ENCODE results near the gene CHD1.

CHD1 gene

DNA sequence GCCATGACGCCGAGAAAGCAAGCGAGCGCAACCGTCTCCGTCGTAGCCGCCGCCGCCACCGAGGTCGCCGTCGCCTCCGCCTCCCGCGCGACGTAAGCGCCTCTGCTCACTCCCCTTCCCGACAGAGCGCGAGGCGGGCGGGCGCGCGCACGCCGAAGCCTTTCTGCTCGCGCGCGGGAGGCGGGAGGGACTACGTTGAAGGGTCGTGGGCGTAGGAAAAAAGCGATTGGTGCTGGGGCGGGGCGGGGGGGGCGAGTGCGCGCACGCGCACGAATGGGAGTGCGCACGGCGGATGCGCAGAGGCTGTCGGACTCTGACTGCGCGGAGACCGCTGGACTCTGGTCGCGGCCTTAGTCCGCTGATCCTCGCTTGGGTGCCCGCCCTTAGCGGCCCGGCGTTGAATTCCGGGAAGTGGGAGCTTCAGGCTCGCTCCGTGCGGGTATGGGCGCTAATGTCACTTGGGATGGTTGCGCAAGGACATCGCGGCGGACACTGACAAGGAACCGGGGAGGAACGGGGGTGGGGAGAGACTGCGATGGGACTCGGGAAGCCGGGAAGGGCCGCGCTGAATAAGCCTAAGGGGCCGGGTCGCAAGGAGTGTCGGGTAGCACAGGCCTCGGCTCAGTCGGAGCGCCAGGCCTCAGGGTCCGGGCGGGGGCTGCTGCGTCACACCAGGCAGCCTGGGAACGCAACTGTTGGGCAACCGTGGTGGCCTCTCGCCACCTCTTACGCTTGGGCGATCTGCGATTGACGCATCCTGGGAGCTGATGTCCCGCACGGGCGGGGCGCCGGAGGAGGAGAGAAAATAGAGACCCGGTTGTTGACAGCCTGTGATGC is at the start of gene CHD1:
Gene CHD1, minus strand, starts transcription at position 135 of the 837 bp plus-strand sequence. CDS start 2,621 bp downstream, outside the sequence.
- peak within 1 kb of the TSS; percentile 80 for H2AFZ ChIP-seq (ENCODE audit: low read depth)
- peaks cover 59% of the 10 kb centered on the region for H3K79me2 ChIP-seq (ENCODE audit: insufficient read depth, low read depth)
- TF ChIP-seq, protein P1, sequence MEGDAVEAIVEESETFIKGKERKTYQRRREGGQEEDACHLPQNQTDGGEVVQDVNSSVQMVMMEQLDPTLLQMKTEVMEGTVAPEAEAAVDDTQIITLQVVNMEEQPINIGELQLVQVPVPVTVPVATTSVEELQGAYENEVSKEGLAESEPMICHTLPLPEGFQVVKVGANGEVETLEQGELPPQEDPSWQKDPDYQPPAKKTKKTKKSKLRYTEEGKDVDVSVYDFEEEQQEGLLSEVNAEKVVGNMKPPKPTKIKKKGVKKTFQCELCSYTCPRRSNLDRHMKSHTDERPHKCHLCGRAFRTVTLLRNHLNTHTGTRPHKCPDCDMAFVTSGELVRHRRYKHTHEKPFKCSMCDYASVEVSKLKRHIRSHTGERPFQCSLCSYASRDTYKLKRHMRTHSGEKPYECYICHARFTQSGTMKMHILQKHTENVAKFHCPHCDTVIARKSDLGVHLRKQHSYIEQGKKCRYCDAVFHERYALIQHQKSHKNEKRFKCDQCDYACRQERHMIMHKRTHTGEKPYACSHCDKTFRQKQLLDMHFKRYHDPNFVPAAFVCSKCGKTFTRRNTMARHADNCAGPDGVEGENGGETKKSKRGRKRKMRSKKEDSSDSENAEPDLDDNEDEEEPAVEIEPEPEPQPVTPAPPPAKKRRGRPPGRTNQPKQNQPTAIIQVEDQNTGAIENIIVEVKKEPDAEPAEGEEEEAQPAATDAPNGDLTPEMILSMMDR (conservative IDR thresholded peaks at IDR 0.05; ENCODE audit: low read depth, low read length), result no peak
- peak within 1 kb of the TSS; percentile 89 for H3K9ac ChIP-seq
- H3K4me1 ChIP-seq (ENCODE audit: low read depth, poor library complexity, severe bottlenecking), result peaks cover 29% of the 10 kb centered on the region
- H3K27me3 ChIP-seq (ENCODE audit: insufficient read depth, low read depth), result no peaks in the 10 kb centered on the region
- H3K4me3 ChIP-seq (IDR thresholded peaks at IDR 0.05; ENCODE audit: insufficient read depth, low read depth, low read length), result peak within 1 kb of the TSS; percentile 17
- H4K20me1 ChIP-seq (ENCODE audit: insufficient read depth), result peaks cover 8% of the 10 kb centered on the region; the same call in 1 of the 2 replicates
- peak within 1 kb of the TSS; percentile 88 for H3K4me2 ChIP-seq
- H3K36me3 ChIP-seq (ENCODE audit: insufficient read depth), result no peaks in the 10 kb centered on the region; the same call in 1 of the 2 replicates
- H3K27ac ChIP-seq, result peak within 1 kb of the TSS; percentile 90

DNA sequence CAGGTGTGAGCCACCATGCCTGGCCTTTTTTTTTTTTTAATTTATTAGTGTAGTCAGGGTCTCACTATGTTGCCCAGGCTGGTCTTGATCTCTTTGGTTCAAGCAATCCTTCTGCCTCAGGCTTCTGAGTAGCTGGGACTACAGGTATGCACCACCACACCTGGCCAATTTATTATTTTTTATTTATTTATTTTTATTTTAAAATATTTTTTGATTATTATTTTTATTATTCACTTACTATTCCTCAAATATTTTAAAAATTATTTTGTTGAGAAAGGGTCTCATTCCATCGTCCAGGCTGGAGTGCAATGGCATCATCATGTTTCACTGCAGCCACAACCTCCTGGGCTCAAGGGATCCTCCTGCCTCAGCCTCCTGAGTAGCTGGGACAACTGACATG is 49.7 kb upstream of the CHD1 start:
- TF ChIP-seq, protein P1 (conservative IDR thresholded peaks at IDR 0.05; ENCODE audit: low read depth, low read length), result no peak
- Histone ChIP-seq H3K27ac (no peak overlapping the region), H4K20me1 (ENCODE audit: insufficient read depth) (no peaks in the 10 kb centered on the region), H3K4me2 (no peak overlapping the region), H3K9ac (no peak overlapping the region), H3K4me1 (ENCODE audit: low read depth, poor library complexity, severe bottlenecking) (no peaks in the 10 kb centered on the region), H3K79me2 (ENCODE audit: insufficient read depth, low read depth) (no peaks in the 10 kb centered on the region), H3K27me3 (ENCODE audit: insufficient read depth, low read depth) (no peaks in the 10 kb centered on the region), H2AFZ (ENCODE audit: low read depth) (no peak overlapping the region), H3K4me3 (IDR thresholded peaks at IDR 0.05; ENCODE audit: insufficient read depth, low read depth, low read length) (no peak overlapping the region), H3K36me3 (ENCODE audit: insufficient read depth) (no peaks in the 10 kb centered on the region)

DNA sequence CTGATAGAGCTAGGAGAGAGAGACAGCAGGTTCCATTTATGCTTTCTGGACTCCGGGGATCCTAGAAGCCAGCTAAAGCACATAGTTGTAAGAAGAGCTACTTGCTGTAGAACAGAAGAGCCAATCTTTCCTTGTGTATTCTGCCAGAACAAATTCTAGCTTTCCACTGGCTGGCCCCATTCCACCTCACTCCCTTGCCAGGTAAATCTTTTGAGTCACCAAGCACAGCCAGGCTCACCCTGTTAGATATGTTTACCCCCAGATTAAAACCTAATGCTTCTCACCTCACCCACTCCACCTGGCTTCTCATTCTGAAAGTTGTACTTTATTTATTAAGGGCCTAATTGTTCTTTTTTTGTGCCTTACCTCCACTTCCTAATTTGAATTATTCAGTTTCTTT is 48.9 kb upstream of the CHD1 start:
- Histone ChIP-seq H3K4me2 (no peak overlapping the region), H3K27ac (no peak overlapping the region), H4K20me1 (ENCODE audit: insufficient read depth) (no peaks in the 10 kb centered on the region), H3K4me3 (IDR thresholded peaks at IDR 0.05; ENCODE audit: insufficient read depth, low read depth, low read length) (no peak overlapping the region), H3K4me1 (ENCODE audit: low read depth, poor library complexity, severe bottlenecking) (no peaks in the 10 kb centered on the region), H2AFZ (ENCODE audit: low read depth) (no peak overlapping the region), H3K36me3 (ENCODE audit: insufficient read depth) (no peaks in the 10 kb centered on the region), H3K79me2 (ENCODE audit: insufficient read depth, low read depth) (no peaks in the 10 kb centered on the region), H3K9ac (no peak overlapping the region), H3K27me3 (ENCODE audit: insufficient read depth, low read depth) (no peaks in the 10 kb centered on the region)
- TF ChIP-seq, protein P1 (conservative IDR thresholded peaks at IDR 0.05; ENCODE audit: low read depth, low read length), result no peak

DNA sequence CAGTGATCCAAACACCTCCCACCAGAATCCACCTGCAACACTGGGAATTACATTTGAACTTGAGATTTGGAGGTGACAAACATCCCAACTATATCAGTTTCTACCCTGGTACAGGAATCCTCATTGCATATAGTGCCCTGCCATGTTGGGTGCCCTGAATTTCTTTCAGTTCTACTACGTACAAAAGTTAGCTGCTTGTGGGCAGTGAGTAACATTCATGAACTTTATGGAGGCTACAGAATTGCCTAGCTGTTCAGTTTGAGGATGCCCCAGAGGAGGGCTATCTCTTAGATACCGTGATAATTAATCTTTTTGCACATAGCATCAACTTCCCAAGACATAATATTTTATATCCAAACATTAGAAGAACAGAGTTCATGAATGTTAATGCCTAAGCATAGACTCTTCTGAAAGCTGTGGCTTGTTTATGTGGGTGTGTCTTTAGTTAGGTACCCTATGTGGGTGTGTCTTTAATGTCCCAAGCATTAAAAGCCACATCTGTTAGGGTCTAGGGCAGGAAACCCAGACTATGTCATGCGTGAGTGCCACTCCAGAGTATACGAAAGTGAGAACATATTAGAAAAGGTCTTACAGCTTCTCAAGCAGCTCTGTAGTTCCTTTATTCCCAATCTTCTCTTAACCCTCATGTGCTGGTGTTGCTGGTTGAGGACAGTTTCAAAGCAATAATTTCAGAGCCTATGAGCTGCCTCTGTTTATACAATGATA is 47.0 kb upstream of the CHD1 start:
- H4K20me1 ChIP-seq (ENCODE audit: insufficient read depth), result no peaks in the 10 kb centered on the region
- H3K4me2 ChIP-seq, result no peak overlapping the region
- TF ChIP-seq, protein P1 (conservative IDR thresholded peaks at IDR 0.05; ENCODE audit: low read depth, low read length), result no peak

More for the DNA sequence above, 47.0 kb upstream of the CHD1 start:
- Histone ChIP-seq H3K4me1 (ENCODE audit: low read depth, poor library complexity, severe bottlenecking) (no peaks in the 10 kb centered on the region), H2AFZ (ENCODE audit: low read depth) (no peak overlapping the region), H3K79me2 (ENCODE audit: insufficient read depth, low read depth) (no peaks in the 10 kb centered on the region), H3K27ac (no peak overlapping the region), H3K36me3 (ENCODE audit: insufficient read depth) (no peaks in the 10 kb centered on the region), H3K27me3 (ENCODE audit: insufficient read depth, low read depth) (no peaks in the 10 kb centered on the region), H3K4me3 (IDR thresholded peaks at IDR 0.05; ENCODE audit: insufficient read depth, low read depth, low read length) (no peak overlapping the region), H3K9ac (no peak overlapping the region)
